ENCODE measurements around the gene PUM1. TPM values are rescaled to one million over a fixed set of nuclear protein-coding genes. Genes with fewer than 3 reads are reported as not detected.
"Not testable (repeated sequence)": the region's sequence is repeated elsewhere in the genome, so short reads cannot be mapped to it uniquely, and the experiment has no call there.

PUM1 gene
- total RNA-seq, 1 experiment from 2014 or later: 43.8 TPM

- no peak for DNase-seq (ENCODE audit: extremely low read depth, low read depth)
Measured at GRCh38 chr1:30968220-30968971, 97.1 kb downstream of the PUM1 start.

GRCh38 chr1:30966690-30967369 lies 98.7 kb downstream of the PUM1 start:
- no peak for DNase-seq (ENCODE audit: extremely low read depth, low read depth)

GRCh38 chr1:30965924-30966599 lies 99.5 kb downstream of the PUM1 start:
- no peak for DNase-seq (ENCODE audit: extremely low read depth, low read depth)

GRCh38 chr1:30964706-30965105 lies 100.8 kb downstream of the PUM1 start:
- no peak for DNase-seq (ENCODE audit: extremely low read depth, low read depth)

GRCh38 chr1:30962609-30963508 lies 102.7 kb downstream of the PUM1 start:
- no peak for DNase-seq (ENCODE audit: extremely low read depth, low read depth)

GRCh38 chr1:30957560-30958222 lies 107.8 kb downstream of the PUM1 start:
- no peak for DNase-seq (ENCODE audit: extremely low read depth, low read depth)

- DNase-seq (ENCODE audit: extremely low read depth, low read depth): no peak
Measured at GRCh38 chr1:30955448-30956015, 110.0 kb downstream of the PUM1 start.

GRCh38 chr1:30953685-30954084 lies 111.8 kb downstream of the PUM1 start:
- DNase-seq (ENCODE audit: extremely low read depth, low read depth): no peak

GRCh38 chr1:30952098-30952497 lies 113.4 kb downstream of the PUM1 start:
- DNase-seq (ENCODE audit: extremely low read depth, low read depth): no peak

- DNase-seq (ENCODE audit: extremely low read depth, low read depth): no peak
Measured at GRCh38 chr1:30950700-30951099, 114.8 kb downstream of the PUM1 start.

- no peak for DNase-seq (ENCODE audit: extremely low read depth, low read depth)
Measured at GRCh38 chr1:30950053-30950452, 115.5 kb downstream of the PUM1 start.

GRCh38 chr1:30949487-30949838 lies 116.1 kb downstream of the PUM1 start:
- not testable (repeated sequence) for DNase-seq (ENCODE audit: extremely low read depth, low read depth)

GRCh38 chr1:30948813-30949486 lies 116.6 kb downstream of the PUM1 start:
- not testable (repeated sequence) for DNase-seq (ENCODE audit: extremely low read depth, low read depth)

- DNase-seq (ENCODE audit: extremely low read depth, low read depth): no peak
Measured at GRCh38 chr1:30948278-30948677, 117.2 kb downstream of the PUM1 start.

- no peak for DNase-seq (ENCODE audit: extremely low read depth, low read depth)
Measured at GRCh38 chr1:30947212-30947611, 118.3 kb downstream of the PUM1 start.

GRCh38 chr1:30942326-30942963 lies 123.1 kb downstream of the PUM1 start:
- no peak for DNase-seq (ENCODE audit: extremely low read depth, low read depth)

GRCh38 chr1:30940541-30940940 lies 125.0 kb downstream of the PUM1 start:
- no peak for DNase-seq (ENCODE audit: extremely low read depth, low read depth)

- DNase-seq (ENCODE audit: extremely low read depth, low read depth): no peak
Measured at GRCh38 chr1:30936541-30937171, 128.9 kb downstream of the PUM1 start.

All from NCI-H460 (cell line).